A172 (cell line): ENCODE data around the gene PYGM. TPM values are rescaled to one million over a fixed set of nuclear protein-coding genes. Genes with fewer than 3 reads are reported as not detected.
A peak's percentile ranks its signal among the peaks of the same experiment; 100 is the strongest.

Experiments
- DNase-seq: peaks from one replicate; pipeline ENCODE4 v3.0.0-alpha.2; 2015; ENCODE audit warnings: low spot score
- total RNA-seq: library from RNA; depleted of rRNA; stranded (reverse); fragments of >200 nt; shearing (Covaris generic); gene quantifications from 2 replicates; pipeline ENCODE4 v1.2.3, GENCODE V29; 2014

The PYGM gene
- total RNA-seq, 1 experiment from 2014 or later: 0.12 TPM

GRCh38 chr11:64767344-64768299 is 7.8 kb upstream of the PYGM start:
- DNase-seq: peak; percentile 54

DNA sequence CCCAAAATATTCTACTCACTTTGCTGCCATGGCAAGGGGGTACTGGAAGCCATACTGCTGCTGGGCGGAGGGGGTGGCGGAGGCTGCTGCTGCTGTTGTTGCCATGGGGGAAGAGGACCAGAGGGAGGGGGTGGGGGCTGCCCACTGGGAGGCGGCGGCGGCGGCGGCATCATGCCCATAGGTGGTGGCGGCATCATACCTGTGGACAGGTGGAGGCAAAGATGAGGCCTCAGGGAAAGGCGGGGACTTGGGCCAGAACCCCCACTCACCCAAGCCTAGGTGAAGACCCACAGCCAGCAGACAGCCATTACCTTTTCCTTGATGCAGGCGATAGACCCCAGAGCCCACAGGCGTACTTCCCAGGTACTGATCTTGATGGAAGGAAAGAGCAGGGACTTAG is 7.1 kb upstream of the PYGM start:
- no peak for DNase-seq

- no peak for DNase-seq
Observed at GRCh38 chr11:64765851-64766665, 6.3 kb upstream of the PYGM start.

DNA sequence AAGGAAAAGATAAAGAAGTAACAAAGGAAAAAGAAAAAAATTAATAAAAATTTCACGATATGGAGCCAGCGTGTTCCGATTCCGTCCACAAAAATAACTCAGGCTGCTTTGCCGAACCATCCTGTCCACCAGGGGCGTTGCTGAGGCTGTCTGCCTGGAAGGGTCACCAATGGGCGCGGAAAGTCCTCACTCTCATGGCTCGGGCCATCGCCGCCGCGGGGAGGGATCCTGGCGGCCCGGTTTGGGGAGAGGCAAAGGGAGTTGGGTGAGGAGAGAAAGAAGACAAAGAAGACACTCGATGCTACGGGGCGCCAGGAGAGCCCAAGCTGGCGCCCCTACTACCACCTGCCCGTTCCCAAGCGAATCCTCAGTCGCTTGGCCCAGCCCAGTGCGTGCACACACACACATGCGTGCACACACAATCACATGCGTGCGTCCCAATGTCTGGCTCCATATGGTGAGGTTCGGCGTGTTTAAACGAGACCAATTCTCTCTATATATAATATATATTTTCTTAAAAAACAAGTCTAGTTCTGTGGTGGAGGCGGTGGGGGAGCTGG is 5.6 kb upstream of the PYGM start:
- no peak for DNase-seq

DNA sequence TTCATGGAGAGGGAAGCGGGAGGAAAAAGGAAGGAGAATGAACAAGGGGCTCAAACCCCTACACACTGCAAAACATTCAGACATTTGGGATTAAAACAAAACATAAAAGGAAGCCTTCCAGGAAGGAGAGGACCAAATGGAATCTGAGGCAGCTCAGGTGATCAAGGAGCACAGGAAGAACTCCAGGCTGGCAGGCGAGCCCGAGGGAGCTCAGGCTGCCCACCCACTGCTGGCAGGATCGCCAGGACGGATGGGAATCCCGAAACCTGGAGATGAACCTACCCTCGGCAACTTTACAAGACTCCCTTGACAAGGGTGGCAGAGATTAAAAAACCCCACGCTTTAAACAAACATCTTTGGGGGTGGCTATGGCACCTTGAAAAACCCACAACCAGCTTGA is 5.0 kb upstream of the PYGM start:
- DNase-seq: no peak

DNA sequence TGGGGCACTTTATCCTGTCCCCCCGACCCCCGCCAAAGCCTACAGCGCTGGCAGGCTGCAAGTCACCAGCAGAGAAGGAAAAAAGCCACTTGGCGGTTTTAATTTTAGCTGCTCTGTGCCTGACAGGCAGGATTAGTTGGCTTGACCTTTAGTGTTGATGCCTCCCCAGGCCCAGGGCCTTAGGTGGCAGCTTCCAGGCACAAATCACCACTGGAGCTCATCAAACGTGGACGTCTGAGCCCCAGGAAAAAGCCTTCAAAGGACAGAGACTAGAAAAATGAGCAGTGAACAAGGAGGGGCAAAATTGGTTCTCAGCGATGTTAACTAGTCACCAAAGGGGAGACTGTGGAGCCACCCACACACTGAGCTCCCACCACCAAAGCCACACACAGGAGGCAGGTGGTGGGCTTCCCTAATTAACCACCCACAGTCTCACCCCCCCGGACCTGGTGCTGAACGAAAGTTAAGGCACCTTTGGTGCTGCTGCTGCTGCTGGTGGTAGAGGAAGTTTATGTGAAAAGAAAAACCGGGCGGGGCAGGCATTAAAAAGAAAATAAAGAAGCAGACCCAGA is 4.4 kb upstream of the PYGM start:
- no peak for DNase-seq

DNA sequence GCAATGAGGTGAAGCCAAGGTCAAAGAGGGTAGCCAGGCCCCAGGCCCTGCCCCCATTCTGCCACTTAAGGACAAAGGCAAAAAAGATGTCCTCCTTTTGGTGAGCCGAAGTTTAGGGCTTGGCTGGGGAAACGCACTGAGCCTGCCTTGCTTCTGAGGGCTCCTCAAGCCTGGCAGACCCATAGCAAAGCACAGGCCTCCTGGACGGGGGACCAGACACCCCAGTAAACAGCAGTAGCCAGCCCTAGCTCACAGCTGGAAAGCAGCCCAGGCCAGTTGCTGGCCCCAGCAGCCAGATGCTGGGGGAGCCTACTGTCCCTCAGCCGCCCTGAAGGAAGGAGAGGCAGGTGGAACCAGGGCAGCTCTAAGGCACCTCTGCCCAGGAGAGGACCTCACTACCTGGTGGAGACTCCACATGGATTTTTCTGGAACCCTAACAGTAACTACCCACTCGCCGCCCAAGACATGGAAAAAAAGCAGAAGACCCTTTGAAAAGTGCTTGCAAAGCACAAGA is 3.8 kb upstream of the PYGM start:
- DNase-seq: no peak

DNA sequence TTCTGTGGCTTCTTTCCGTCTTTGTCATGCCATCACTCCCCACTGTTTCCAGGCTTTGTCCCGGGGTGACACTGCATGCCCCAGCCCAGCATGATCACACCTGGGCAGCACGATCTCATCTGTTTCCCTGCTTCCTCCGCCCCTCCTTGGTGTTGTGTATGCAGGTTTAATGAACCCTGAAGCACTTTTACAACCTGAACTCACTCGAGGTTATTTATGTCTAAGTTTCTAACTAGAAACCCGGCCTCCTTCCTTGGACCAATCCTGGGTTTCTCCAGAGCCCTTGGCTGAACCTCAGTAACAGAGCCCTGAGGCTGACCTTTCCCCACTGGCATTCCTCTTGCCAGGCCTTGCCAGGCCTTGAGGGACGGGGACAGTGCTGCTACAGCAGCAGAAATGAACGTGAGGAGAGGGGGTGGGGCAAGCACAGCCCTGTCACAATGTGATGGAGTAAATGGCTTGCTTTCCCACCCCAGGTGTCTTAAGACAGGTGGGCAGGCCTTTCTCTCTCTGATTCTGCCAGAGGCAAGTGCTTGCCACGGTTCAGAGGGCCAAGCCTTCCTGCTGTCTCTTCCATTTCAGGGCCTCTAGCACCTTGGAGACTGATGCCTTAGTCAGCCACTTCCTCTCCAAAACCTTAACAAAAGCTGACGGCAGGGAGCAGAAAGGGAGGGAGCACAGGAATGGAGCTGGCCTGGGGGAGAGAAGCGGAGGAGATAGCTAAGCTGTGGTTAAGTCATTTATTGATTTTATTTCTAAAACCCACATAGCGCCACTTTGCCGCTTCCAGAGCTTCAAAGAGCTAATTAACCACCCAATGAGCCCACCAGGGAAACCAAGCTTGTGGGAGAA is 3.1 kb upstream of the PYGM start:
- peak; percentile 72 for DNase-seq

- no peak for DNase-seq
Observed at GRCh38 chr11:64762277-64762673, 2.5 kb upstream of the PYGM start.

GRCh38 chr11:64760759-64761420 is 1.1 kb upstream of the PYGM start:
- DNase-seq: no peak

- no peak for DNase-seq
Observed at GRCh38 chr11:64759131-64759721, 548 bp downstream of the PYGM start.

- no peak for DNase-seq
Observed at GRCh38 chr11:64758330-64759079, 1.3 kb downstream of the PYGM start.

DNA sequence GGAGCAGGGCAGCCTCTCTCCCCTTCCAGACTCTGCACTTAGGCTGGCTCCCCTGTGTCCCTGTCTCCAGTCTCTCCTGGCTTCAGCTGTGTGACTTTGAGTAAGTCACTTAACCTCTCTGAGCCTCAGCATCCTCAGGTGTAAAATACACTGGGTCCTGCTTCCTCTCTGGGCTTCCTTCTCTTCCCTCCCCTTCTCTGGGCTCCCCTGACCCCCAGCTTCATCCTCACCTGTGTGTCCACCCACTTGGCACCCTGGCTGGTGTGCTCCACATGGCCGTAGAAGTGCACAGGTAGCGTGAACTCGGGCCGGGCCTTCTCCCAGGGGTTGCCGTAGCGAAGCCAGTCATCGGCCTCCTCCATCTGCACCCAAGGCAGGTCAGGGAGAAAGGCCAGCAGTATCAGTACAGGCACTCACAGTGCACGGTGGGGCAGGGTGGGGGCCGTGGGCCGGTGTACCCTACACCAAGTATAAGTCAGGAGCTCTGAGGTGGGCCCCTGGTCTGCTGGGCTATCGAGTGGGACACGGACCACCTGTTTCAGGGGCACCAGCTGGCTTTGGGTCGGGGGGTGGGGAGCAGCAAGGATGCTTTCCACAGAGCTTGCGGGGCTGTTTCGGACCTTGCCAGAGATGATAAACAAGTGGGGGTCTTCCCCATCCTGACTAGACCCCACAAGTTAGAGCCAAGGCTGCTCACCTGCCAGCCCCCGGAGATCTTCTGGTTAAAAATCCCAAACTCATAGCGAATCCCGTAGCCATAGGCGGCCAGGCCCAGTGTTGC is 2.0 kb downstream of the PYGM start:
- DNase-seq: no peak

DNA sequence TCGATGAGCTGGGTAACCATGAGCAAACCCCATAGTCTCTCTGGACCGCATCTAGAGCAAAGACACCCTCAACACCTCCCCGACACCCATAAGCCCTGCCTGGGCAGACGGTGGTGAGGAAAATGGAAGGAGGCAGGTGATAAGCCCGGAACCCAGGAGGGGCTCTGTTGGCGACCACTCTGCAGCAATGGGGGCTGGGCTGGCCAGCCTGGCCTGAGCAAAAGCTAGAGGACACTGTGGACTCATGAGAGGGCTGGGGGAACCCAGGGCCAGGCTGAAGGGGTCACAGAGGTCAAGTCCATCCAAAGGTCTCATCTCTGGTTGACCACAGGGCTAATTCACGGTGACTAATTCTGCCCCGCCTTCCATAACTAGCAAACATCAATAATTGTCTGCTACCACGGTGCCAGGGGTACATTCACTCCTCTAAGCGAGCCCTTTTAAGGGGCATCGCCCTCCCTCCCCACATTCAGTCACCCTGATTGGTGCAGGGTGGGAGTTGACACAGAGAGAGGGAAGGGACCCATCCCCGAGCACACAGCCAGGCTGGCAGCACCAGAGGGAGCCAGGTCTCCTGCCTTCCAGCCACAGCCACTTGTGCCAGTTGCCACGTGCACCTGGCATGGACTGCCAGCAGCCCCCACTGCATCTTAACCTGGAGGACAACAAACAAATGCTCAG is 4.0 kb downstream of the PYGM start:
- DNase-seq: no peak

DNA sequence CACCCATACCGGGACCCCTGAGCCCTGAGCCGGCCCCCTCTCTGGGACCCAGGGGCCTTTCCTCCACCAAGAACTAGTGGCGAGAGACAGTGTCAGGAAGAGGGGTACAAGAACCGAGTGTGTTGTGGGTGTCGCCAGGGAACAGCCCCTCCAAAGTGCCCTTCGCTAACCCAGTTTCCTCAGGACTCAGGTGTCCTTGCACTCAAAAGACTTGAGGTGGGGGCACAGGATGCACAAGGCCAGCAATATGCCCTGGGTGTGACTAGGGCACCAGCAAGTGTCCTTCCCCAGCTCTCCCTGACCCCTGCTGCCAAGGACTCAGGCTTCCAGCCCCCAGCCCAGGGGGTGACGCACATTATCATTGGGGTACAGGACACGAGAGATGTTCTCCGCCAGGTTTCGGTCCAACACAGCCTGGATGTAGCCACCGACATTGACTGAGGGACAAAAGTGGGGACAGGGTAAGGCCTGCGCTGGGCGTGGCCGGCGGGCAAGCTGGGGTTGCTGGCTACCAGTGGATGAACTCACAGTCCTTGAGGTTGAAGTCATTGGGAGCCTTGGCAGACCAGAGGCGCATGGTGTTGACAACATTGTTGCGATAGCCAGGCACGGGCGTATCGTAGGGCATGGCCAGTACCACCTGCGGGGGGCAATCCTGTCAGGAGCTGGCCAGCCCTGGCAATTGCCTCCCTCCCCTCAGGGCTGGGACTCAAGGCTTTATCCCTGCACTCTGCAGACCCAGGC is 4.7 kb downstream of the PYGM start:
- no peak for DNase-seq

DNA sequence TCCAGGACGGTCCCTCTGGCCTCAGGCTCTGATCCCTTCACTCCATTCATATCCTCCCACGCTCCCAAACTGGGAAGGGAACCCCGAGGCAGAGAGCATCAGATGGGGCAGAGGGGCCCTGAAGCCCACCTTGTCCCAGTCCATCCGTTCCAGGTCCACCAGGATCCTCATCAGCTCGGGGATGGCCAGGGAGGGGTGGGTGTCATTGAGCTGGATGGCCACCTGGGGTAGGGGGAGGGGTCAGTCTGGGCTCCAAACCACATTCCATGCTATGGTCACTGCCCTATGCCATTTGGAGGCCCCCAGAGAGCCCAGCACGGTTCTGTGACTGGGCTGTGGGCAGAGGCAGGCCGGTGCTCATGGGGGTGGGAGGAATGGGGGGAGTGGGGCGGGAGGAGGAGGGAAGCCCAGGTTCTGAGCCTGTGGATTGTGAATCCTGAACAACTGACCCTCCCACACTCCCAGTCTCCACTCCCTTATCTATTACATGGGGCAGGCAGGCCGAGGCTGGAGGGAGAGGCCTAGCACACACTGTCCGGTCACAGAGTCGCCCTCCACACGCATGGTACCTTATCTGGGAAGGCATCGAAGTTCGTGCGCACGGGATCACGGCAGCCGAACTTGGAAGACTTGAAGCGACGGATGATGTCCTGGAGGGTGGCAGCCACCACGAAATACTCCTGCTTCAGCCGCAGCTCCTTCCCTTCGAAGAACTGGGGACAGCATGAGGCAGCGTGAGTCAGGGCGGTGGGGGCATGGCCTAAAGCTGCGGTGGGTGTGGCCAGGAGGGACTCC is 5.5 kb downstream of the PYGM start:
- no peak for DNase-seq
